ENCODE results near the gene BCL11A. TPM values are rescaled to one million over a fixed set of nuclear protein-coding genes. Genes with fewer than 3 reads are reported as not detected.

The BCL11A gene
- polyA plus RNA-seq, 3 donors = 14.4 to 16.1 (median 15.1) TPM

DNA sequence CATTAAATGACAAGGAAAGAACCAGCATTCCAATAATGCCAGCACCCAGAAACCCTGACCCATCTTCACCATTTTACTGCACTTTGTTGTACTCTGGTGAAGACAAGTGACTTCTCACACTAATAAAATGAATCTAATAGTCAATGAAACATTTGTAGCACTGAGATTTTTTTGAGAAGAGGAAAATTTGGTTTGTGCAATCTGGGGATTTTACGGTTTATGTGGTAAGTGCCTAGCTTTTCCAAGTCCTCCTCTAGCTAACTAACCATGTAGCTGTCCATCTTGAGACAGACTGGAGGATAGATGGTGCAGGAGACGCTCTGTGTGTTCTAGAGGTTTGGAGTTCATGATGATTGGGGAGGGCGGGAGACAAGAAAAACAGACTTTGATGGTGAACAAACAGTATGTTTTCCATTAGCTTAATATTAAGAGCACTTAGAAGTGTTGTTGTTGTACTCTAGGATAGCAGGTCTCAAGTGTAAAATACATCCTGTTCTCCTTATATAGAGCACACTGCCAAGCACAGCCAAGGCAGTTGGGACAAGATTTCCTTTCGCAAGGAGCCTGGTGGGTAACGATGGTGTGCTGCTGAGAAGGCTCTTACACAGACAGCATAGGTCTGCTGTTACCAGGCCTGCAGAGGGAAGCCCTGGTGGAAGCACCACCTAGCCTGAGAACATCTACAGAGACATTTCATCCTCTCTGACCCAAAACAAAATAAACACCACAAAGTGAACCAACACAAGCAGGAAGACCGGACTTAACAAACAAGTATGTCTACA is 83.7 kb downstream of the BCL11A start:
- DNase-seq = no peak

- DNase-seq = no peak
Observed at GRCh38 chr2:60468382-60469085, 84.9 kb downstream of the BCL11A start.

DNA sequence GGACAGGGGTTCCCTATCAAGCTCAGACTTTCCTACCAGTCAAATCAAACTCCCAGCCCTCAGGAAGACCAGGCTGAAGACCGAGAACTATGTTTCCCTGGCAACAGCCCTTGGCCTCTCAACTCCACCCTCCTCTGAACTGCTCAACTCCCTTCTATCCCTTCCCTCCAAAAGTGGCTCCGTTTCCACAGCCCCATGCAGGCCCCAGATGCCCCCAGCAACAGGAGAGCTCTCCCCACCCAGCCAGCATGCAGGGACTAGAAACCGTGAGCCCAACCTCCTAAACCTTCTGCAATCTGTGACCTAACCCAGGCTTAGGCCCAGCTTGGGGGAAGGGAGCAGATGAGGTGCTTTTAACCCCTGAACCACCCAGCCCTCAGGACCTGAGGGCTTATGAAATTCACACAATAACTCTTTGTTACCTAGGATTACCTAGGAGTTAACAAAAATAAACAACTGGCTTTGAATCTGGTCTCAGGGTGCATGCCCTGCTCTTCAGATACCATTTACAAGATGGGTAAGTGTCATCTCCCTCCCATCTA is 87.2 kb downstream of the BCL11A start:
- no peak for DNase-seq

- DNase-seq = no peak
Observed at GRCh38 chr2:60465736-60466135, 87.7 kb downstream of the BCL11A start.

DNA sequence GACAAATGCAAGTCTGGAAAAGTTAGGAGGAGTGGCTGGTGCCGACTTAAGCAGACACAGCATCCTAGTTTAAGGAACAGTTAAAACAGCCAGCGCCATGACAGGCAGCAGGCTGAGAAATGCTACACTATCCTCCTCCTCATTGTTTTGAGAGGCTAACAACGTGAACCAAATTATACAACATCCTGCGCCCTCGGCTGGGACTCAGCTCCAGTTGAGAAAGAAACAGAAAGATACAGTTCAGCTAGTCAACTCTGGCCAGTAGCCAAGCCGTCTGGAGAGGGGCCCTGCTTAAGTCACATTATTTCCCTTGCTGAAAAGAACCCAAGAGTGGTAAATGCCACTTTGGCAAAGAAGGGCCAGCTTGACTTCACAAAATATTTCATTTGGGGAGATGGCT is 90.2 kb downstream of the BCL11A start:
- DNase-seq = peak; percentile 65

DNA sequence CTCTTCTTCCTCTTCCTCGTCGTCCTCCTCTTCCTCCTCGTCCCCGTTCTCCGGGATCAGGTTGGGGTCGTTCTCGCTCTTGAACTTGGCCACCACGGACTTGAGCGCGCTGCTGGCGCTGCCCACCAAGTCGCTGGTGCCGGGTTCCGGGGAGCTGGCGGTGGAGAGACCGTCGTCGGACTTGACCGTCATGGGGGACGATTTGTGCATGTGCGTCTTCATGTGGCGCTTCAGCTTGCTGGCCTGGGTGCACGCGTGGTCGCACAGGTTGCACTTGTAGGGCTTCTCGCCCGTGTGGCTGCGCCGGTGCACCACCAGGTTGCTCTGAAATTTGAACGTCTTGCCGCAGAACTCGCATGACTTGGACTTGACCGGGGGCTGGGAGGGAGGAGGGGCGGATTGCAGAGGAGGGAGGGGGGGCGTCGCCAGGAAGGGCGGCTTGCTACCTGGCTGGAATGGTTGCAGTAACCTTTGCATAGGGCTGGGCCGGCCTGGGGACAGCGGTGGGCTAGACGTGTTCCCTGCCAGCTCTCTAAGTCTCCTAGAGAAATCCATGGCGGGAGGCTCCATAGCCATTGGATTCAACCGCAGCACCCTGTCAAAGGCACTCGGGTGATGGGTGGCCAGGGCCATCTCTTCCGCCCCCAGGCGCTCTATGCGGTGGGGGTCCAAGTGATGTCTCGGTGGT is 91.9 kb downstream of the BCL11A start:
- no peak for DNase-seq

- no peak for DNase-seq
Observed at GRCh38 chr2:60460577-60461420, 92.7 kb downstream of the BCL11A start.

DNA sequence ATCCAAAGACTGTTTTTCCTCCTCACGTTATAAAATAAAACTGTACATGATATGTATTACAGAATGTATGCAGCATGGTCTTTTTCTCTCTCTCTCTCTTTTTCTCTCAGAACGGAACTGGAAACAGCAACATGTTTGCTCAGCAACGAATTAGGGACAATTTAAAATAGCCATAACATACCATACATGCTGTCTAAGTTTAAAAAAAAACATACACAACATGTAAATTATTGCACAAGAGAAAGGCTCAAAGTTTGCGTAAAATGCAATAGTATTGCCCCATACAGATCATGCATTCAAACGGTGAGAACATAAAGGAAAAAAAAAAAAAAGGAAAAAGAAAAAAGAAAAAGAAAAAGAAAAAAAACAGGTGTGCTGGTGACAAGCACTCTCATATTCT is 93.6 kb downstream of the BCL11A start:
- no peak for DNase-seq

DNA sequence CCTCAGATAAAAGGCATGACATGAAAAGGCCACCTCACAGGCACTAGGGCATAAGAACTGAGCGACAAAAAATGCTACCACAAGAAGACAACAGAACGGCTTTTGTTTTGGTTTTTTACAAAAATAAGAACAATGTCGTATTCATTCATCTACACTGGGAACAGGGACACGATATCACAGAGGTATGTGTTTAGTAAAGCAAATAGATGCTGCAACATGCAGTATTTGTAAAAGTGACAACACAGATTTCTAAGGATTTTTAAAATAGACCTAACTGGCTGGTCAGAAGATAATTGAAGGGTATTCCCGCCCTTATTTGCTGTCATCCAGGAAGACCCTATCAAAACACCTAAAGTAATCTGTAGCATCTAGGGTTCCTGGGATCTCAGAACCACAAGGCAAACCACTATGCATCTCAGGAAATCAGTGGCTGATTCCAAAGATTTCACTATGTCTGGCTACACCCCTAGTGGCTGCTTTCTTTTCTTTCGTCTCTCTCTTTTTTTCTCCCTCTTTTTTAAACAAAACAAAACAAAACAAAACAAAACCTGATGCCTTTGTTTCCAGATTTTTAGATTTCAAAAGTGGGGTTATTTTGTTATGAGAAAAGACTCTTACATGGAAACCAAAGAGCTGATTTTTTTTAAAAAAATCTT is 97.2 kb downstream of the BCL11A start:
- no peak for DNase-seq

GRCh38 chr2:60453872-60454271 is 99.6 kb downstream of the BCL11A start:
- no peak for DNase-seq

- no peak for DNase-seq
Observed at GRCh38 chr2:60453301-60453700, 100.2 kb downstream of the BCL11A start.

GRCh38 chr2:60450488-60450887 is 103.0 kb downstream of the BCL11A start:
- DNase-seq = no peak

GRCh38 chr2:60447943-60448342 is 105.5 kb downstream of the BCL11A start:
- DNase-seq = no peak

DNA sequence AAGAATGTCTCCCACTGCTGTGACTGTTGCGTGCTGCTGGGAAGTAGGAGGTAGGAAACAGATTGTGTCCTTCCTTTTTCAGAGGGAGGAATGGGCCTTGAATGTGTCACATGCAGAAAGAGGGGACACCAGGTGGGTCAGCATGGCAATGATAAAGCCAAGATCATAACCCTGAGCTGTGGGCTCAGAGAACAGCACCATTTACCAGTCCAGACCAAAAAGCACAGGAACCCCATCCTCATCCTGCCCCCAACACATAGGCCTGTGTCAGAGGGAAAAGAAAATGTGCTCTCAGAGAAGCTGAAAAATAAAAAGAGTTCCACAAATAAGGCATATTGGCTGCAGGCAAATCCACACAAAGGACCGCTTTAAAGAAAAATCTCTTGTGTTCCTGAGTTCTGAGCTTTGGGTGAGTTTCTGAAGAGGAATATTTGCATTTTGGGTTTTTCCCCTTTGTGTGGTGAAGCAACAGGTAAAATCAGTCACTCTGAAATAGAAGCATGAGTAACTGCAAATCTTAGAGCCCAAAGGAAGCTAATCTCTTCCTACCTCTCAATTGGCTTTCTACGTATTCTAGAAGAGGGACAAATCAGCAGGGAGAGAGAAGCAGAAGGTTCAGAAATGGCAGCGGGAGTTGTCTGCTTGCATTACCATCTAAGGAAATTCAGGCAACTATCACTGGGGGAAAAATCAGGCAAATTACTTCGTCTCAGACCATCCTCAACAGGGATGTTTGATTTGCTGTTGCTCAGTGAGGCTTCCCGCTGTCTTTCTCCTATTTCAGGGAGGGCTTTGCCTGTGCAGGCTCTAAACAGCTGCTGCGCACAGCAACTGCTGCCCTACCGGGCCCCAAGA is 106.8 kb downstream of the BCL11A start:
- DNase-seq = no peak

DNA sequence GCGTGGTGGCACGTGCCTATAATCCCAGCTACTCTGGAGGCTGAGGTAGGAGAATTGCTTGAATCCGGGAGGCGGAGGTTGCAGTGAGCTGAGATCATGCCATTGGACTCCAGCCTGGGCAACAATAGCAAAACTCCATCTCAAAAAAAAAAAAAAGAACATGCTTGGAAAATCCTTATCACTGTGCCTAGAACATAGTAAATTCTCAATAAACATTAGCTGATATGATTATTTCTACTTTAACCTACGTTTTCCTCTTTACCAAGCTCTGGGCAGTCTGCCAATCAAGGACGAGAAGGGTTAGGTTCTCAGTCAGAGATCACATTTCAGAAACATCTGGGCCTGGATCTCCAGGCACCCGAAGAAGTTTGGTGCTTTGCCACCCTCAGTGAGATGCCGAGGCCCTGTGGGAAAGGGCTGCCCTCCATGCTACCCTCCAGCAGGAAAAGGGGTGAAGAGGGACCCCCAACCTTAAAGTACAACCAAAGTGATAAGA is 107.7 kb downstream of the BCL11A start:
- no peak for DNase-seq

GRCh38 chr2:60442608-60443007 is 110.8 kb downstream of the BCL11A start:
- DNase-seq = no peak

- DNase-seq = no peak
Observed at GRCh38 chr2:60441800-60442199, 111.7 kb downstream of the BCL11A start.

GRCh38 chr2:60440767-60441163 is 112.7 kb downstream of the BCL11A start:
- DNase-seq = no peak

GRCh38 chr2:60440079-60440766 is 113.2 kb downstream of the BCL11A start:
- no peak for DNase-seq

Measured in renal pelvis (tissue), 4 donors.